ENCODE measurements around the gene AGO3. TPM values are rescaled to one million over a fixed set of nuclear protein-coding genes. Genes with fewer than 3 reads are reported as not detected.
"Not testable (repeated sequence)": the region's sequence is repeated elsewhere in the genome, so short reads cannot be mapped to it uniquely, and the experiment has no call there.

The AGO3 gene
- total RNA-seq, 1 experiment from 2014 or later = 26.9 TPM

DNA sequence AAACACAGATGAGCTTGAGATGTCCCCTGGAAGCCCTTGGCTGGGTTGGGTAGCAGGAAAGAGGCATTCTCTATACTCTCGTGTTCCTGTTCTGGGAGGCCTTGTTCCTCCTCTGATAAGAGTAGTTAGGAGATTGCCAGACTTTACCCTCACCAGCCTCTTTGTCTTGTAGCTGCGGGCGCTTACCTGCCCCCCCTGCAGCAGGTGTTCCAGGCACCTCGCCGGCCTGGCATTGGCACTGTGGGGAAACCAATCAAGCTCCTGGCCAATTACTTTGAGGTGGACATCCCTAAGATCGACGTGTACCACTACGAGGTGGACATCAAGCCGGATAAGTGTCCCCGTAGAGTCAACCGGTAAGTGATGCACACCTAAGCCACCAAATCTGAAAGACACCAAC lies 42.6 kb upstream of the AGO3 start (continued):
- no peak for TF ChIP-seq TCF7L2 (IDR thresholded peaks at IDR 0.05; ENCODE audit: borderline replicate concordance, extremely low read depth, insufficient read depth, insufficient read length)
- TF ChIP-seq POLR2A (IDR thresholded peaks at IDR 0.05; ENCODE audit: borderline replicate concordance, extremely low read depth, insufficient read depth, insufficient read length) = no peak
- TF ChIP-seq ATF3 (IDR thresholded peaks at IDR 0.05) = no peak
- TF ChIP-seq SIN3A (IDR thresholded peaks at IDR 0.05; ENCODE audit: low read depth) = no peak
- no peak for TF ChIP-seq ZFX (IDR thresholded peaks at IDR 0.05)

GRCh38 chr1:35888981-35889380 lies 41.9 kb upstream of the AGO3 start:
- CTCF ChIA-PET; DNase-seq (ENCODE audit: low read depth, low spot score); H3K4me3 ChIP-seq (replicated peaks in 1 of 2; ENCODE audit: low read depth in 1 of 2, low read length in 2 of 2); H3K27ac ChIP-seq (ENCODE audit: low read depth, low read length); H4K20me1 ChIP-seq (ENCODE audit: insufficient read depth); H3K27me3 ChIP-seq (ENCODE audit: insufficient read depth, low read length); H3K9ac ChIP-seq (ENCODE audit: low read length); H3K4me2 ChIP-seq (ENCODE audit: low read length); intact Hi-C loops (cut with micrococcal nuclease); H3K9me3 ChIP-seq (ENCODE audit: control insufficient read depth in 1 of 2, insufficient read depth in 1 of 2, low read depth in 1 of 2, low read length in 2 of 2); RAD21 ChIA-PET (ENCODE audit: low non-redundant PET in 1 of 2, low total read pairs in 2 of 2, uncharacterized antibody in 2 of 2, unreplicated experiment in 2 of 2); BruUV-seq (replicated peaks); H3K9me2 ChIP-seq (ENCODE audit: insufficient read depth); H2AFZ ChIP-seq (ENCODE audit: low read depth, low read length, poor library complexity, severe bottlenecking); POLR2A ChIA-PET; ATAC-seq: not testable (repeated sequence)
- Histone ChIP-seq H3K36me3 (ENCODE audit: control insufficient read depth in 1 of 2, insufficient read depth in 2 of 2, low read length in 2 of 2) (peaks cover 15 to 33% of the 10 kb centered on the region in 2 experiments; a peak in 3 of 4 replicates), H3K79me2 (ENCODE audit: insufficient read depth, low read length) (peaks cover 27% of the 10 kb centered on the region), H3K4me1 (ENCODE audit: control insufficient read depth in 1 of 2, insufficient read depth in 2 of 2, low read length in 2 of 2) (peaks cover 0 to 27% of the 10 kb centered on the region in 2 experiments; a peak in 3 of 4 replicates)

DNA sequence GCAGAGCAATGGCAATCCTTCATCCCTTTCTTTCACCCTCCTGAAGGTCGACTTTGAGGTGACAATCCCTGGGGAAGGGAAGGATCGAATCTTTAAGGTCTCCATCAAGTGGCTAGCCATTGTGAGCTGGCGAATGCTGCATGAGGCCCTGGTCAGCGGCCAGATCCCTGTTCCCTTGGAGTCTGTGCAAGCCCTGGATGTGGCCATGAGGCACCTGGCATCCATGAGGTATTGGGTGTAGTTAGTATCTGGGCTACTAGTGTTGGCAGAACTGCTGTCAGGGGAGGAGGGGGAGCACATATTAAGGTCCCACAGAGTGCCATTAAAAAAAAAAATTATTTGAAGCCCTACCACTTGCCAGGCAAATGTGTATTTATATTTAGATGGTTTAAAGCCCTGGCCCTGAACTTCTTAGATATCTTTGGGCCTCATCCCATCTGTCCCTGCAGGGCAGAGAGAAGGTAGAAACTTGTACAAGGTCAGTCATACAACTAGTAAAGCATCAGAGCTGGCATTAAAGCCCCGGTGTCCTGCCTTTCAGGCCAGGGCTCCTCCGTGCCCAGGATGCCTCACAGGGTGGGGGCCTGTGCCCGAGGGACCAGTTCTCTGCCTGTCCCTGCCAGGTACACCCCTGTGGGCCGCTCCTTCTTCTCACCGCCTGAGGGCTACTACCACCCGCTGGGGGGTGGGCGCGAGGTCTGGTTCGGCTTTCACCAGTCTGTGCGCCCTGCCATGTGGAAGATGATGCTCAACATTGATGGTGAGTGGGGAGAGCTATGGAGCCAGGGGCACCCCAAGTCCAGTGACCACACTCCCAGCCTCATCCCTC lies 37.6 kb upstream of the AGO3 start:
- no peak for DNase-seq (ENCODE audit: low read depth, low spot score)
- ATAC-seq = no peak
- H3K4me2 ChIP-seq (ENCODE audit: low read length) = no peak overlapping the region
- H3K9ac ChIP-seq (ENCODE audit: low read length) = no peak overlapping the region
- no peaks in the 10 kb centered on the region for H3K27me3 ChIP-seq (ENCODE audit: insufficient read depth, low read length)
- peaks cover 0 to 6% of the 10 kb centered on the region in 2 experiments; a peak in 1 of 4 replicates for H3K4me1 ChIP-seq (ENCODE audit: control insufficient read depth in 1 of 2, insufficient read depth in 2 of 2, low read length in 2 of 2)
- intact Hi-C loops (cut with micrococcal nuclease) = no loop called here
- no TSS peak for BruUV-seq (replicated peaks)
- RAD21 ChIA-PET (ENCODE audit: low non-redundant PET in 1 of 2, low total read pairs in 2 of 2, uncharacterized antibody in 2 of 2, unreplicated experiment in 2 of 2) = no interaction called here
- CTCF ChIA-PET = no interaction called here
- POLR2A ChIA-PET = no interaction called here
- H3K4me3 ChIP-seq (replicated peaks in 1 of 2; ENCODE audit: low read depth in 1 of 2, low read length in 2 of 2) = no peak overlapping the region
- no peaks in the 10 kb centered on the region for H3K9me3 ChIP-seq (ENCODE audit: control insufficient read depth in 1 of 2, insufficient read depth in 1 of 2, low read depth in 1 of 2, low read length in 2 of 2)
- no peak overlapping the region for H3K27ac ChIP-seq (ENCODE audit: low read depth, low read length)
- H4K20me1 ChIP-seq (ENCODE audit: insufficient read depth) = no peaks in the 10 kb centered on the region
- H2AFZ ChIP-seq (ENCODE audit: low read depth, low read length, poor library complexity, severe bottlenecking) = no peak overlapping the region
- H3K79me2 ChIP-seq (ENCODE audit: insufficient read depth, low read length) = no peaks in the 10 kb centered on the region
- peaks cover 15 to 39% of the 10 kb centered on the region in 2 experiments; a peak in 3 of 4 replicates for H3K36me3 ChIP-seq (ENCODE audit: control insufficient read depth in 1 of 2, insufficient read depth in 2 of 2, low read length in 2 of 2)
- no peaks in the 10 kb centered on the region for H3K9me2 ChIP-seq (ENCODE audit: insufficient read depth)
- no peak for TF ChIP-seq ZFX (IDR thresholded peaks at IDR 0.05)
- no peak for TF ChIP-seq SRF (IDR thresholded peaks at IDR 0.05; ENCODE audit: low read depth)
- no peak for TF ChIP-seq EZH2 (IDR thresholded peaks at IDR 0.05)
- no peak for TF ChIP-seq CEBPB (IDR thresholded peaks at IDR 0.05; ENCODE audit: low read depth)
- TF ChIP-seq, protein P1, sequence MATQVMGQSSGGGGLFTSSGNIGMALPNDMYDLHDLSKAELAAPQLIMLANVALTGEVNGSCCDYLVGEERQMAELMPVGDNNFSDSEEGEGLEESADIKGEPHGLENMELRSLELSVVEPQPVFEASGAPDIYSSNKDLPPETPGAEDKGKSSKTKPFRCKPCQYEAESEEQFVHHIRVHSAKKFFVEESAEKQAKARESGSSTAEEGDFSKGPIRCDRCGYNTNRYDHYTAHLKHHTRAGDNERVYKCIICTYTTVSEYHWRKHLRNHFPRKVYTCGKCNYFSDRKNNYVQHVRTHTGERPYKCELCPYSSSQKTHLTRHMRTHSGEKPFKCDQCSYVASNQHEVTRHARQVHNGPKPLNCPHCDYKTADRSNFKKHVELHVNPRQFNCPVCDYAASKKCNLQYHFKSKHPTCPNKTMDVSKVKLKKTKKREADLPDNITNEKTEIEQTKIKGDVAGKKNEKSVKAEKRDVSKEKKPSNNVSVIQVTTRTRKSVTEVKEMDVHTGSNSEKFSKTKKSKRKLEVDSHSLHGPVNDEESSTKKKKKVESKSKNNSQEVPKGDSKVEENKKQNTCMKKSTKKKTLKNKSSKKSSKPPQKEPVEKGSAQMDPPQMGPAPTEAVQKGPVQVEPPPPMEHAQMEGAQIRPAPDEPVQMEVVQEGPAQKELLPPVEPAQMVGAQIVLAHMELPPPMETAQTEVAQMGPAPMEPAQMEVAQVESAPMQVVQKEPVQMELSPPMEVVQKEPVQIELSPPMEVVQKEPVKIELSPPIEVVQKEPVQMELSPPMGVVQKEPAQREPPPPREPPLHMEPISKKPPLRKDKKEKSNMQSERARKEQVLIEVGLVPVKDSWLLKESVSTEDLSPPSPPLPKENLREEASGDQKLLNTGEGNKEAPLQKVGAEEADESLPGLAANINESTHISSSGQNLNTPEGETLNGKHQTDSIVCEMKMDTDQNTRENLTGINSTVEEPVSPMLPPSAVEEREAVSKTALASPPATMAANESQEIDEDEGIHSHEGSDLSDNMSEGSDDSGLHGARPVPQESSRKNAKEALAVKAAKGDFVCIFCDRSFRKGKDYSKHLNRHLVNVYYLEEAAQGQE (IDR thresholded peaks at IDR 0.05; ENCODE audit: low read depth) = no peak
- no peak for TF ChIP-seq SP1 (IDR thresholded peaks at IDR 0.05; ENCODE audit: low read depth)
- no peak for TF ChIP-seq MAX (IDR thresholded peaks at IDR 0.05)
- no peak for TF ChIP-seq ZNF274 (IDR thresholded peaks at IDR 0.05; ENCODE audit: low read depth, low read length)

All from HCT116 (cell line).